KMS-11 (cell line): ENCODE results near the gene TRPM2.
"Not testable (repeated sequence)": the region's sequence is repeated elsewhere in the genome, so short reads cannot be mapped to it uniquely, and the experiment has no call there.

Experiments
- H2AFZ ChIP-seq: fragments of 200-600 bp; sonication (generic); 2 replicates; pipeline ENCODE4 v1.6.1; 2016; ENCODE audit warnings: antibody characterized with exemption, mixed run types, low read depth
- H3K27ac ChIP-seq: fragments of 200-600 bp; sonication (generic); 2 replicates; pipeline ENCODE4 v1.6.1; 2016; ENCODE audit warnings: mild to moderate bottlenecking, mixed run types
- H3K27me3 ChIP-seq: fragments of 200-600 bp; sonication (generic); 2 replicates; pipeline ENCODE4 v1.6.1; 2017; ENCODE audit warnings: mild to moderate bottlenecking, low read depth, mixed run types, moderate library complexity; ENCODE audit not compliant: insufficient read depth
- H3K36me3 ChIP-seq: fragments of 200-600 bp; sonication (generic); 2 replicates; pipeline ENCODE4 v1.6.1; 2017; ENCODE audit warnings: mild to moderate bottlenecking, mixed run types; ENCODE audit not compliant: insufficient read depth
- H3K4me1 ChIP-seq: fragments of 200-600 bp; sonication (generic); 2 replicates; pipeline ENCODE4 v1.6.1; 2016; ENCODE audit warnings: mild to moderate bottlenecking, low read depth, mixed run types; ENCODE audit not compliant: poor library complexity, severe bottlenecking
- H3K4me2 ChIP-seq: fragments of 200-600 bp; sonication (generic); 2 replicates; pipeline ENCODE4 v1.7.0; 2016; ENCODE audit warnings: mild to moderate bottlenecking, mixed run types
- H3K4me3 ChIP-seq: fragments of 200-600 bp; sonication (generic); IDR thresholded peaks from 2 replicates; pipeline ENCODE4 v1.6.1; 2017; ENCODE audit warnings: low read depth, low read length, mixed read lengths; ENCODE audit not compliant: insufficient read depth
- H3K79me2 ChIP-seq: fragments of 200-600 bp; sonication (generic); 2 replicates; pipeline ENCODE4 v1.6.1; 2016; ENCODE audit warnings: low read depth, mixed run types; ENCODE audit not compliant: insufficient read depth
- H3K9ac ChIP-seq: fragments of 200-600 bp; sonication (generic); 2 replicates; pipeline ENCODE4 v1.6.1; 2016; ENCODE audit warnings: mild to moderate bottlenecking, mixed run types
- H4K20me1 ChIP-seq: fragments of 200-600 bp; sonication (generic); 2 replicates; pipeline ENCODE4 v1.6.1; 2016; ENCODE audit warnings: mild to moderate bottlenecking, mixed run types; ENCODE audit not compliant: insufficient read depth
- TF ChIP-seq, protein P1 (sequence below): fragments of 200-600 bp; sonication (generic); conservative IDR thresholded peaks from 2 replicates; pipeline ENCODE4 v1.6.1; 2017; ENCODE audit warnings: low read depth, mild to moderate bottlenecking, antibody characterized with exemption, low read length, moderate library complexity, mixed read lengths

The TRPM2 gene

DNA sequence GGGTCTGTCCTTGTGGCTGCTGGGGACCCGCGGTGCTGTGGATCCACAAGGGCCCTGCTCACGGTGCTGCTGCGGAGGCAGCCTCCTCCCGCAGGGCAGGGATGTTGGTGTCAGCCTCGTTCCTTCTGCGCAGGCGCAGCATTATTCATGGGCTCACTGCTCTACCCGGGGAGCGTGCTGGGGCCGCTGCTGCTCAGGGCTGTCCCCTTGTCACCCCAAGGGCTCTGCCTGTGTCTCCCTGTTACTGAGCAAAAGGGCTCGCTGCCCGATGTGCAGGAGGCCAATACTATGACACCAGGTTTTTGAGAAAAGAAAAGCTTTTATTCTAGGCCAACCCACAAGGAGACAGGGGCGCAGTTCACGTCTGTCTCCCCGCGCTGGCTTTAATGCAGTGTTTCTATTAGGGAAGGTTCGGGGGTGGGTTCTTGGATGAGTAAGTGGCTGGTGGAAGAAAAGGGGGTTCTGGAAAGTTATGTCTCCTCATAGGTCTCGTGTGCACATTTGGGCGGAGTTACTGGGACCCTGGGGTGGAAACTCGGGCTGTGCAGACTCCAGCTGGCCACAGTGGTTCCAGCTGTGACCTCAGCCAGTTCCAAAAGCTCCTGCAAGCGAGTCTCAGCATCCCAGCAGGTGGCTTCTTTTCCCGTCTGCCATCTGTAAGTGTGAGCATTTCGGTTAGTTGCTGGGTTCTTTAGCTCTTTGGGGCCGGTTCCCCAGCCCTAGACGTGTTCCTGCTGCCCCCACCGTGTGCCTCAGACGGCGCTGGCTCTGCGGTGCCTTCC lies 61.1 kb downstream of the TRPM2 start:
- Histone ChIP-seq H3K36me3 (no peaks in the 10 kb centered on the region), H3K9ac (no peak overlapping the region), H3K79me2 (no peaks in the 10 kb centered on the region), H3K4me1 (no peaks in the 10 kb centered on the region), H3K4me3 (no peak overlapping the region), H3K27ac (no peak overlapping the region), H4K20me1 (no peaks in the 10 kb centered on the region), H3K4me2 (no peak overlapping the region), H3K27me3 (peaks cover 21% of the 10 kb centered on the region; the same call in 1 of the 2 replicates), H2AFZ (no peak overlapping the region)
- TF ChIP-seq, protein P1, sequence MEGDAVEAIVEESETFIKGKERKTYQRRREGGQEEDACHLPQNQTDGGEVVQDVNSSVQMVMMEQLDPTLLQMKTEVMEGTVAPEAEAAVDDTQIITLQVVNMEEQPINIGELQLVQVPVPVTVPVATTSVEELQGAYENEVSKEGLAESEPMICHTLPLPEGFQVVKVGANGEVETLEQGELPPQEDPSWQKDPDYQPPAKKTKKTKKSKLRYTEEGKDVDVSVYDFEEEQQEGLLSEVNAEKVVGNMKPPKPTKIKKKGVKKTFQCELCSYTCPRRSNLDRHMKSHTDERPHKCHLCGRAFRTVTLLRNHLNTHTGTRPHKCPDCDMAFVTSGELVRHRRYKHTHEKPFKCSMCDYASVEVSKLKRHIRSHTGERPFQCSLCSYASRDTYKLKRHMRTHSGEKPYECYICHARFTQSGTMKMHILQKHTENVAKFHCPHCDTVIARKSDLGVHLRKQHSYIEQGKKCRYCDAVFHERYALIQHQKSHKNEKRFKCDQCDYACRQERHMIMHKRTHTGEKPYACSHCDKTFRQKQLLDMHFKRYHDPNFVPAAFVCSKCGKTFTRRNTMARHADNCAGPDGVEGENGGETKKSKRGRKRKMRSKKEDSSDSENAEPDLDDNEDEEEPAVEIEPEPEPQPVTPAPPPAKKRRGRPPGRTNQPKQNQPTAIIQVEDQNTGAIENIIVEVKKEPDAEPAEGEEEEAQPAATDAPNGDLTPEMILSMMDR = no peak

DNA sequence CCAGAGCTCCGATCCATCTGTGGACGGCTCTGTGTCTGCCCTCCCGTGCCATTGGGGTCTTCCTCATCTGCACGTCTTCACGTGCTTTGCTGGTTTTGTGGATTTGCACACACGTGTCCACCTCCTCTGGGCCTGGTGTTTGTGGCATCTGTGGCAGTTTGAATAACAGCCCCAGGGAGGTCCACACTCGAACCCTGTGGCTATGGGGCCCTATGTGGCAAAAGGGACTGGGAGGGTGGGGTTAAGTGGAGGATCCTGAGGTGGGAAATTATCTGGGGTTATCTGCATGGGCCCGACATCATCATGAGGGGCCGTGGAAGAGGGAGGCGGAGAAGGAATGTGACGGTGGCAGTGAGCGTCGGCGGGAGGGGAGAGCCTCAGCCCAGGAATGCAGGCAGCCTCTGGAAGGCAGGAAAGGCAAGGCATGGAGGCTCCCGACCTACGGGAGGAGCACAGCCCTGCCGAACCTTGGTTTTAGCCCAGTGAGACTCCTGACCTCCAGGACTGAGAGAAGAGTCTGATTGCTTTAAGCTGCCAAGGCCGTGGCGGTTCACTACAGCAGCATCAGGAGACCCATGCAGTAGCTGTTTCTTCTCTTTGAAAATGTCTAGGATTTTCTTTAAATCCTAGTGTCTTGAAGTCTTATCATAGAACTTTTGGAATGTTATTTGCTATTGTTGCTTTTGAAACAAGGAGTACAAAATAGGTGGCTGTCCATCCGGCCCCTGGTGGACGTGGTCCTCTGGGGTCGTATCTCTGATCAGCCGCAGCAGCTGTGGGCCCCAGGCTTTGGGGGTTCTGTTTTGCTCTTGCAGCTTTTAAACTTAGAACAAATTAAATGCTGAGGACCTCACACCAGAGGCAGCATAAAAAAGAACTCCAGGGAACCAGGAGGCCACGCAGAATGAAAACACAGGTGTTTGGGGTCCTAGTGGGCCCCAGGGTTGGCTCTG lies 61.9 kb downstream of the TRPM2 start:
- H3K27me3 ChIP-seq = peaks cover 21% of the 10 kb centered on the region; the same call in 1 of the 2 replicates
- H3K4me3 ChIP-seq = no peak overlapping the region
- no peaks in the 10 kb centered on the region for H3K79me2 ChIP-seq
- H3K4me1 ChIP-seq = no peaks in the 10 kb centered on the region
- no peak overlapping the region for H2AFZ ChIP-seq
- no peak overlapping the region for H3K4me2 ChIP-seq
- no peaks in the 10 kb centered on the region for H4K20me1 ChIP-seq
- TF ChIP-seq, protein P1 = no peak
- H3K36me3 ChIP-seq = no peaks in the 10 kb centered on the region
- no peak overlapping the region for H3K27ac ChIP-seq
- H3K9ac ChIP-seq = no peak overlapping the region

DNA sequence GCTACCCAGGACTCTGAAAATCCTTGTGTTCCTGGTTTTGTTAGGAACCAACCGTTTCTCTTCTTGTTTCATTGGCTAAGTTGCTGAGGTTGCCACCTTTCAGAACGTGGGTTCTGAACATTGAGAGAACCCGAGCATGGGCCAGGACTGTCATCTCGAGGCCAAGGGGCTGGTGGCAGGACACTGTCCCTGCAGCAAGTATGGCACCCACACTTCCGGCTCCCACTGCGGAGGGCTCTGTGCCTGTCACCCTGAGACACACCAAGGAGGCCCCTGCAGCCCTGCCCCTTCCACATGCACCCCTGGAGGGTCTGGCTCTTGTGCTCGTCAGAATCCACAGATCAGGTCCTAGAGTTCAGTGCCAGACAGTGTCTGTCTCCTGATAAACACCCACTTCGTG lies 62.8 kb downstream of the TRPM2 start:
- H3K4me3 ChIP-seq = no peak overlapping the region
- H3K27ac ChIP-seq = no peak overlapping the region
- H3K4me1 ChIP-seq = no peaks in the 10 kb centered on the region
- H3K4me2 ChIP-seq = no peak overlapping the region
- TF ChIP-seq, protein P1 = no peak
- H4K20me1 ChIP-seq = no peaks in the 10 kb centered on the region
- H3K9ac ChIP-seq = no peak overlapping the region
- H3K27me3 ChIP-seq = peaks cover 21% of the 10 kb centered on the region; the same call in 1 of the 2 replicates
- H3K79me2 ChIP-seq = no peaks in the 10 kb centered on the region
- no peaks in the 10 kb centered on the region for H3K36me3 ChIP-seq
- no peak overlapping the region for H2AFZ ChIP-seq

DNA sequence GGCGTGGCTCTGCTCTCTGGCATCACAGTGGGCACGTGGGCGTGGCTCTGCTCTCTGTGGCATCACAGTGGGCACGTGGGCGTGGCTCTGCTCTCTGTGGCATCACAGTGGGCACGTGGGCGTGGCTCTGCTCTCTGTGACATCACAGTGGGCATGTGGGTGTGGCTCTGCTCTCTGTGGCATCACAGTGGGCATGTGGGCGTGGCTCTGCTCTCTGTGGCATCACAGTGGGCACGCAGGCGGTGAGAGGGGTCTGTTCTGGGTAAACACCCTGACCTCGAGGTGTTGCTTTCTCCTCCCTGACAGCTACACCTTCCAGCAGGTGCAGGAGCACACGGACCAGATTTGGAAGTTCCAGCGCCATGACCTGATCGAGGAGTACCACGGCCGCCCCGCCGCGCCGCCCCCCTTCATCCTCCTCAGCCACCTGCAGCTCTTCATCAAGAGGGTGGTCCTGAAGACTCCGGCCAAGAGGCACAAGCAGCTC lies 64.2 kb downstream of the TRPM2 start:
- H3K9ac ChIP-seq, H3K27ac ChIP-seq, H4K20me1 ChIP-seq, H3K36me3 ChIP-seq, H3K79me2 ChIP-seq, H3K4me3 ChIP-seq, H3K4me2 ChIP-seq, H2AFZ ChIP-seq, H3K4me1 ChIP-seq: not testable (repeated sequence)
- H3K27me3 ChIP-seq = peaks cover 25% of the 10 kb centered on the region; the same call in 1 of the 2 replicates
